ENCODE measurements around the gene ZDHHC22.

DNA sequence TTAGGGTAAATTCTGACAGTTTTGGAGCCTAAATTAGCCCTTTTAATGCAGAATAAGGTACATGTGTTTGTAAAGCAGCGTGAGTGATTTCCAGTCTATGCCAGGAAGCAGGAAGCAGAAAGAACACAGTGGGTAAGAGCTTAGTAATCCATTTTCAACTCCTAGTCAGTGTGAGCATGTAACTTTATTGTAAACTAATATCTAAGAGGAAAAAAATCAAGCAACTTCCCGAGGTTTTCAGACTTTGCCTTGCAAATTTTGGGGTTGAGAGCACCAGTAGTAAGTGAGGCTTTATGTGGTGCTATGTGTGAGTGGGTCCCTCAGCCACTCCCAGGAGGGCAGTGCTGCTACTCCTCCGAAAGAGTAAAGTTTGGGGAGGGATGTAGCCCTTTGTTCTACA lies 40.6 kb downstream of the ZDHHC22 start:
- no peak for TF ChIP-seq ZFP30 (CRISPR knock-in tag; IDR thresholded peaks at IDR 0.05)
- no peak for TF ChIP-seq SNAI2 (CRISPR knock-in tag; IDR thresholded peaks at IDR 0.05)
- TF ChIP-seq TCF4 (CRISPR knock-in tag; IDR thresholded peaks at IDR 0.05; ENCODE audit: borderline replicate concordance), result no peak
